ENCODE data around the gene DYNC1H1.

- TF ChIP-seq CTCF (IDR thresholded peaks at IDR 0.05) = no peak
- TF ChIP-seq EP300 (IDR thresholded peaks at IDR 0.05) = no peak
- no peak for TF ChIP-seq POLR2AphosphoS5 (IDR thresholded peaks at IDR 0.05)
- TF ChIP-seq POLR2A (IDR thresholded peaks at IDR 0.05) = no peak
Observed at GRCh38 chr14:101917413-101918017, 46.9 kb upstream of the DYNC1H1 start.
